GM23338 (cell line): ENCODE results near the gene NT5M. TPM values are rescaled to one million over a fixed set of nuclear protein-coding genes. Genes with fewer than 3 reads are reported as not detected.

Source experiments
- ATAC-seq: fragments of 200-7000 bp; cut with Tn5 transposase; 3 replicates; pipeline ENCODE4 v1.9.1; 2020
- DNase-seq: peaks from one replicate; pipeline ENCODE4 v3.0.0-alpha.2; 2015; ENCODE audit warnings: low spot score
- H2AFZ ChIP-seq: fragments of 200-600 bp; sonication (generic); 2 replicates; pipeline ENCODE4 v1.8.0; 2016; ENCODE audit warnings: antibody characterized with exemption, mild to moderate bottlenecking, moderate library complexity
- H3F3A ChIP-seq: fragments of 200-600 bp; sonication (generic); replicated peaks from 2 replicates; pipeline ENCODE4 v1.8.0; 2017; ENCODE audit warnings: antibody characterized with exemption, mixed run types, low read depth
- H3K27ac ChIP-seq: fragments of 200-600 bp; sonication (generic); 2 replicates; pipeline ENCODE4 v1.6.1; 2016; ENCODE audit warnings: low read depth
- H3K27me3 ChIP-seq: fragments of 200-600 bp; sonication (generic); 2 replicates; pipeline ENCODE4 v1.8.0; 2016; ENCODE audit warnings: mild to moderate bottlenecking, mixed run types, moderate library complexity; ENCODE audit not compliant: insufficient read depth
- H3K36me3 ChIP-seq: fragments of 200-600 bp; sonication (generic); 2 replicates; pipeline ENCODE4 v1.8.0; 2016; ENCODE audit warnings: mild to moderate bottlenecking; ENCODE audit not compliant: insufficient read depth
- H3K4me1 ChIP-seq: fragments of 200-600 bp; sonication (generic); 2 replicates; pipeline ENCODE4 v1.8.0; 2016; ENCODE audit warnings: mild to moderate bottlenecking, moderate library complexity; ENCODE audit not compliant: insufficient read depth
- H3K4me2 ChIP-seq: fragments of 200-600 bp; sonication (generic); 2 replicates; pipeline ENCODE4 v1.7.1; 2017; ENCODE audit warnings: mixed run types
- H3K4me3 ChIP-seq: fragments of 200-600 bp; sonication (generic); 2 replicates; pipeline ENCODE4 v1.6.1; 2016; ENCODE audit warnings: mixed run types
- H3K79me2 ChIP-seq: fragments of 200-600 bp; sonication (generic); replicated peaks from 2 replicates; pipeline ENCODE4 v1.8.0; 2017; ENCODE audit warnings: mild to moderate bottlenecking; ENCODE audit not compliant: insufficient read depth
- H3K9me2 ChIP-seq: fragments of 200-600 bp; sonication (generic); 2 replicates; pipeline ENCODE4 v1.8.0; 2017; ENCODE audit not compliant: insufficient read depth
- H4K20me1 ChIP-seq: fragments of 200-600 bp; sonication (generic); replicated peaks from 2 replicates; pipeline ENCODE4 v1.8.0; 2017; ENCODE audit warnings: mild to moderate bottlenecking; ENCODE audit not compliant: insufficient read depth
- H3K27ac Mint-ChIP-seq: 2 replicates; pipeline ENCODE4 v1.8.0; 2020; ENCODE audit warnings: inconsistent platforms, mild to moderate bottlenecking, moderate library complexity, mixed read lengths
- H3K27me3 Mint-ChIP-seq: 3 replicates; pipeline ENCODE4 v1.8.0; 2022; ENCODE audit warnings: low read depth, mild to moderate bottlenecking, moderate library complexity, mixed read lengths, inconsistent platforms; ENCODE audit not compliant: insufficient read depth, poor library complexity
- H3K36me3 Mint-ChIP-seq: 3 replicates; pipeline ENCODE4 v1.8.0; 2021; ENCODE audit warnings: low read depth, mild to moderate bottlenecking, inconsistent platforms, moderate library complexity, mixed read lengths
- H3K4me1 Mint-ChIP-seq: 3 replicates; pipeline ENCODE4 v1.8.0; 2020; ENCODE audit warnings: mild to moderate bottlenecking, inconsistent platforms, mixed read lengths
- H3K4me3 Mint-ChIP-seq: 3 replicates; pipeline ENCODE4 v1.8.0; 2021; ENCODE audit warnings: moderate library complexity, mild to moderate bottlenecking, inconsistent platforms, mixed read lengths
- H3K9me3 Mint-ChIP-seq: 3 replicates; pipeline ENCODE4 v1.8.0; 2020; ENCODE audit warnings: moderate library complexity, mild to moderate bottlenecking, inconsistent platforms, mixed read lengths
- CREB1 ChIP-seq: fragments of 250-450 bp; sonication (Bioruptor Pico); IDR thresholded peaks from 2 replicates; pipeline ENCODE4 v1.5.0; 2020; ENCODE audit warnings: low read depth, mild to moderate bottlenecking, moderate library complexity
- CTCF ChIP-seq, 2 experiments: fragments of 200-600 bp in 1 of 2; sonication (generic) in 1 of 2; conservative IDR thresholded peaks; 2 replicates each; pipeline versions ENCODE4 v1.5.1 to v1.6.1; 2016 to 2017; ENCODE audit warnings: antibody characterized with exemption in 2 of 2, low read depth in 2 of 2, mild to moderate bottlenecking in 2 of 2, moderate library complexity in 1 of 2
- ETS1 ChIP-seq: IDR thresholded peaks from 2 replicates; pipeline ENCODE4 v1.6.1; 2016; ENCODE audit warnings: antibody characterized with exemption
- EZH2 ChIP-seq: fragments of 200-600 bp; sonication (generic); IDR thresholded peaks from one replicate; pipeline ENCODE4 v1.8.0; 2017; ENCODE audit warnings: antibody characterized with exemption, mild to moderate bottlenecking, low read depth; ENCODE audit not compliant: unreplicated experiment
- EZH2phosphoT487 ChIP-seq: fragments of 200-600 bp; sonication (generic); IDR thresholded peaks from one replicate; pipeline ENCODE4 v1.8.1; 2018; ENCODE audit warnings: antibody characterized with exemption; ENCODE audit not compliant: unreplicated experiment
- JUNB ChIP-seq: IDR thresholded peaks from one replicate; pipeline ENCODE4 v1.6.1; 2016; ENCODE audit warnings: antibody characterized with exemption; ENCODE audit not compliant: unreplicated experiment
- NANOG ChIP-seq: IDR thresholded peaks from 2 replicates; pipeline ENCODE4 v1.6.1; 2016; ENCODE audit warnings: antibody characterized with exemption, borderline replicate concordance
- POLR2AphosphoS5 ChIP-seq: IDR thresholded peaks from 2 replicates; pipeline ENCODE4 v1.6.1; 2016; ENCODE audit warnings: antibody characterized with exemption, low read depth
- REST ChIP-seq: IDR thresholded peaks from one replicate; pipeline ENCODE4 v1.6.1; 2018; ENCODE audit warnings: antibody characterized with exemption; ENCODE audit not compliant: unreplicated experiment
- STAT1 ChIP-seq: IDR thresholded peaks from one replicate; pipeline ENCODE4 v1.6.1; 2016; ENCODE audit warnings: antibody characterized with exemption; ENCODE audit not compliant: unreplicated experiment
- ZNF114 ChIP-seq: fragments of 250-450 bp; sonication (Bioruptor Pico); IDR thresholded peaks from 2 replicates; pipeline ENCODE4 v1.5.0; 2020; ENCODE audit warnings: mild to moderate bottlenecking, moderate library complexity
- ZNF331 ChIP-seq: fragments of 250-450 bp; sonication (Bioruptor Pico); IDR thresholded peaks from 2 replicates; pipeline ENCODE4 v1.5.0; 2020; ENCODE audit warnings: low read depth, mild to moderate bottlenecking, moderate library complexity
- ZNF462 ChIP-seq: fragments of 250-450 bp; sonication (Bioruptor Pico); IDR thresholded peaks from 2 replicates; pipeline ENCODE4 v1.5.0; 2020; ENCODE audit warnings: mild to moderate bottlenecking, moderate library complexity
- polyA plus RNA-seq: library from polyadenylated mRNA; unstranded; fragments of >200 nt; fragmentation: Nextera tagmentation; extraction: Ambion mirVana; gene quantifications from 2 replicates; pipeline ENCODE4 v1.2.1, GENCODE V29; 2016
- total RNA-seq: library from RNA; depleted of rRNA; stranded (reverse); fragments of >200 nt; shearing (Covaris generic); gene quantifications from 2 replicates; pipeline ENCODE4 v1.2.3, GENCODE V29; 2014

The NT5M gene
- total and polyA plus RNA-seq, 2 experiments from 2014 or later, result 6.0 to 10.6 TPM

DNA sequence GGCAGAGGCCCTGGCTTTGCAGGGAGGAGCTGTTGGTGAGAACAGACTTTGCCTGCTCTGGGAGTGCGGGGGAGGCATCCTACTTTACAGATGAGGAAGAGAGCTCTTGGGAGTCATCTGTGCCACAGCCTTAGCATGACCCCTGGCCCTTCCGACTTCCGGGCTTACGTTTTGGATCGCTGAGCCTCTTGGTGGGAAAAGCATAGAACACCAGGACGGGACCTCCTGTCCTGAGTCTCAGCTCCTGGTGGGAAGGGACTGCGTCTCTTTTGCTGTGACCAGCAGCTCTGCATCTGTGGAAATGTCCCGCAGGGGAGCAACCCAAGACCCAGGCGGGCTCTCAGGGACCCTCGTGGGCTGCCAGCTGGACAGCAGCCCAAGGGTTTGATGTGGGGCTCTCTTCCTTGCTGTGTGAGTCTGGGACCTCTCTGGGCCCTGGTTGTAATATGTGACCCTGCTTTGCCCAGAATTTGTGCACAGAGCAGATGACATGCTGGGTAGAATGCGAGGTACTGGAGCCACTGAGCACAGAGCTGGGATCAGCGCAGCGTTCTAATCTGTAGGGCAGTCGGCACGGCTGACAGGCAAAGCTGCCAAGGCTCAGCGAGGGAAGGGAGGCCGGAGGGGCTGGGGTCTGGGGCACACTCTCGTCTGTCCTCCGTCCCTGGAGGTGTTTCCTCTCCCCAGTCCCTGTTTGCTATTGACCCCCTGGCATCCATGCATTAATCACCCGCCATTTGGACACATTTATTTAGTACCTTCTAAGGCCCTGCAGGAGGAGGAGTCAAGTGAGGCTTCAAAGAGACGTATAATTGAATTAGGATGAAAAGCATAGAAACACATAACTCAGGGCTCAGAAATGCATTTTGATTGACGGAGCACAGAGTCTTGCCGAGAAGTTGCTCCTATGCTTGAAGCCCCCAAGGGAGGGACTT is 64.0 kb downstream of the NT5M start:
- no peaks in the 10 kb centered on the region for H3F3A ChIP-seq
- no peak overlapping the region for H3K4me3 ChIP-seq
- Mint-ChIP-seq H3K4me3 (no peak overlapping the region), H3K9me3 (no peaks in the 10 kb centered on the region), H3K36me3 (no peaks in the 10 kb centered on the region), H3K4me1 (peaks cover 12% of the 10 kb centered on the region), H3K27me3 (peaks cover 2% of the 10 kb centered on the region), H3K27ac (no peak overlapping the region)
- H3K9me2 ChIP-seq, result no peaks in the 10 kb centered on the region
- no peaks in the 10 kb centered on the region for H3K27me3 ChIP-seq
- H3K4me2 ChIP-seq, result no peak overlapping the region
- no peak overlapping the region for H3K27ac ChIP-seq
- no peak for TF ChIP-seq ZNF114 (CRISPR knock-in tag)
- TF ChIP-seq ZNF331 (CRISPR knock-in tag), result no peak
- no peak for TF ChIP-seq ZNF462 (CRISPR knock-in tag)
- TF ChIP-seq EZH2phosphoT487, result no peak
- no peak for TF ChIP-seq EZH2
- TF ChIP-seq JUNB, result no peak
- TF ChIP-seq CREB1 (CRISPR knock-in tag), result no peak
- no peak for TF ChIP-seq NANOG
- TF ChIP-seq ETS1, result no peak
- no peak for TF ChIP-seq CTCF (conservative IDR thresholded peaks at IDR 0.05; ENCODE audit: low read depth in 2 of 2)
- no peak for TF ChIP-seq STAT1
- TF ChIP-seq POLR2AphosphoS5, result no peak
- no peak for TF ChIP-seq REST
- ATAC-seq (no peak), DNase-seq (no peak)
- H2AFZ ChIP-seq, result no peak overlapping the region
- no peaks in the 10 kb centered on the region for H3K36me3 ChIP-seq
- no peaks in the 10 kb centered on the region for H3K79me2 ChIP-seq
- H3K4me1 ChIP-seq, result no peaks in the 10 kb centered on the region
- no peaks in the 10 kb centered on the region for H4K20me1 ChIP-seq
